Stimulated activated CD8-positive, alpha-beta memory T cell treated with anti-CD3 and anti-CD28 coated beads, Interleukin-2, amount 100 ng/mL, for 1 hour (primary cell): ENCODE results near the gene ANO4.
"Not testable (repeated sequence)": the region's sequence is repeated elsewhere in the genome, so short reads cannot be mapped to it uniquely, and the experiment has no call there.

Experiments
- DNase-seq, 2 donors: peaks; one replicate each; pipeline ENCODE4 v3.0.0-alpha.2; 2020; ENCODE audit warnings: low read depth in 2 of 2

The ANO4 gene

DNA sequence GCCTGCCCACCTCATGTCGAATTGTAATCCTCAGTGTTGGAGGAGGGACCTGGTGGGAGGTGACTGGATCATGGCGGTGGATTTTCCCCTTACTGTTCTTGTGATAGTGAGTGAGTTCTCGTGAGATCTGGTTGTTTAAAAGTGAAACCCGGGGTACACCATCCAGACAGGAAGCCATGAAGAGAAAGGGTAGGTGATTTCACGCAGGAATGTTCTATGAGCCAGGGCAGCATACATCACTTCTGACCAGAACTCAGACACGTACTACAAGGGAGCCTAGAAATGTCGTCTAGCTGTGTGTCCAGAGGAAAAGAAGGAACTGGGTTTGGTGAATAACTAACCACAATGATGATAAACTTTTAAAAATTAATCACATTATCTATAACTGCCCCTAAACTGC, 80.6 kb downstream of the ANO4 start:
- no peak for DNase-seq

DNA sequence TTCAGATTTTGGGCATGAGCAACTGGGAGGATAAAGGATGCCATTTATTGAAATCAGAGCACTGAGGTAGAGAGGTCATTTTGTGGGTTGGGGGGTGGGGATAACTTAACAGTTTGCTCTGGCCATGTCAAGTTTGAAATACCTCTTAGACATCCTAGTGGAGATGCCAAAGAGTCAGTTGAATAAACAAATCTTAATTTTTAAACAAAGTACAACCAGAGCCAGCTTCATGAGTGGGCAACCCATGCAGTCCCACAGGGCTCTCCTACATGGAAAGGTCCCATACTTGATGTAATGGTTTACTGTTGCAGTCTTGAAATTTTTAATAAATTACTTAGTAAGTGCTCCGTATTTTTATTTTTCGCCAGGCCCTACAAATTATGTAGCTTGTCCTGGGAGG, 81.2 kb downstream of the ANO4 start:
- no peak for DNase-seq

DNA sequence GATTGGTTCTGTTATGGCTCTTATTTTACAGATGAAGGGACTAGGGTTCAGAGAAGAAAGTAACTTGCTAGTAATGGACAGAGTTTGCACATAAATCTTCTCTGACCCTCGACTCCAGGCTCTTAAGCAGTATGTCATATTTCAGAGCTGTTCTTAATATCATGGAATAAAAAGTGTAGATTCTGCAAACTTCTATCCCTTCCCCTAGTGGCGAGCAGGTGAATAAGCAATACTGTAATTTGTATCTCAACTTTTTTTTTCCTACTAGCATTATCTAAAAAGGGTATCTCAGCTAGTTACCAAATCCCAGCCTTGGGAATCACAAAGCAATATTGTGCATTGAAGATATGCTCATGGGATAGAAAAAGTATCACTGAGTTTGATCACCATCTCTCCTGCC, 83.2 kb downstream of the ANO4 start:
- no peak for DNase-seq

DNA sequence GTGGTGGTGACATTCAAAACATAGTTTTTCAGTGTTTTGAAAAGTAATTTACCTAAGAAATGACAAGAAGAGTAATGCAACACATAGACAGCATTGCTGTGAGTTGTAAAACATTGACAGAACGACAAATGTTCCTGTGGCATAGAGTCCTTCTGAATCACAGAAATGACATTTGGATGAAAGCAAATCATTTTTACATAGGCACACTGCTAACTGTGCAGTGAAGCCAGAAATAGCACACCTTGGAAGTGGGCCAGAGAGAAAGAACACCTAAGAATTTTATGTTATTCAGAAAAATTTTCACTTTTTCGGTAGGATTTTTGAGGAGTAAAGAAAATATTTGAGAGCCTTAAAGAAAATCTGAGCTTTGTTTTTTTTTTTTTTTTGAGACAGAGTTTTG, 100.6 kb downstream of the ANO4 start:
- no peak for DNase-seq

DNA sequence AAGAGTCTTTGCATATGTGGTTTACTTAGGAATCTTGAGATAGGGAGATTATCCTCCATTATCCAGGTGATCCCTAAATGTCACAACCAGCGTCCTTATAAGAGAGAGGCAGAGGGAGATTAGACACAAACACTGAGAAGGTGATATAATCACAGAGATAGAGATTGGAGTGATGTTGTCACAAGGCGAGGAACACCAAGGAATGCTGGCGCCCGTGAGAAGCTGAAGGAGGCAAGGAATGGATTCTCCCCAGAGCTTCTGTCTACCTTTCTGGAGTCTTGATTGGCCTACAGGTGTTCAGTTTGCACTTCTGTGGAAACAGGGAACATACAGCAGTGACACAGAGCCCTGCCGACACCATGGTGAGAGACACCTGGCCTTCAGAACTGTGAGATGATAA, 101.6 kb downstream of the ANO4 start:
- no peak for DNase-seq

DNA sequence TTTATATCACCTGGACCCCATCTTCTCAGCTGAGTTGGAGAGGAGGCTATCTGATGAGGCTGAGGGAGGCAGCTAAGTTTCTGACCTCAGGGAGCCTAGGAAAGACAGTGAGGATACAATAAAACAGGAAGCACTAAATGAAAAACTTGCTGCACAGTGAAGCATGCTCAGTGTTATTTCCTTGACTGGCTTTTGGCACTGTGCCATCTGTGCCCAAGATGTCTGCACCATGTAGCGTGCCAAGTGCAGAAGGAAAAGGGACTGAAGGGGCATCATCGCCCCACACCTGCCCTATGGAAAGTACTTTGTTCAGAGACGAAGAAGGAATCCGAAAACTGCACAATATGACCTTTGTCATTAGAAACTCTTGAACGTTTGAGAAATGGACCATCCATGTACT, 102.7 kb downstream of the ANO4 start:
- DNase-seq: no peak

DNA sequence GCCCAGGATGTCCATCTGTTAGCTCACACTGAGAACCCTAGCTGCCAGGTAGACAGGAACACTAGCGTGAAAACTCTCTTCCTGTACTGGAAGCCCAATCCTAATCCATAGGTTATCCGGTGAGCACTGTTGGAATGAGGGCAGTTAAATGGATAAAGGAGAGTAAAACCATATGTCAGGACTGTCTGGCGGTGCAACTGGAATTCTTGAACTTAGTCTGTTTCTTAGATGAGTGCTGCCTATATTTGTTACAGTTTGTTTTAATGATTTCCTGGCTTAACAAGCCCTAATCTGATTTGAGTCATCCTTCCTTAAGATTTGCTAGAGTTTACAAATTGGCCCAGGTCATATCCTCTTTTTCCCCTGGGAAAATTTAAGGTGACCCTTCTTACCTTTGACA, 104.7 kb downstream of the ANO4 start:
- DNase-seq: no peak

DNA sequence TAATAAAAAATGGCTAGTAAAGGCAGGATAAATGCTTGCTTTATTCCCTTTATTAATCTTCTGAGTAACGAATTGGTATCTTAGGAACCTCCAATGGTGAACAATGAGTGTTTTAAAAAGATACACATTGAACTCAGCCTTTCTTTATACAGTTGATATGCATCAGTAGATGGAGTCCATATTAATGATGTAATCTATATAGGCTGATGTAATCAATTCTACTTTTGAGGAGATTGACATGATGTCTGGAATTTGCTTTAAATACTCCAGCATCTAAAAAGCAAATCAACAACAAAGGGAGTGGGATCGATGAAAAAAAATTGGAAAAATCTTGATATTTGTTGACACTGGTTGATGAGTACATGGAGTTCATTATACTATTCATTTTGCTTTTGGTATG, 106.2 kb downstream of the ANO4 start:
- DNase-seq: no peak

DNA sequence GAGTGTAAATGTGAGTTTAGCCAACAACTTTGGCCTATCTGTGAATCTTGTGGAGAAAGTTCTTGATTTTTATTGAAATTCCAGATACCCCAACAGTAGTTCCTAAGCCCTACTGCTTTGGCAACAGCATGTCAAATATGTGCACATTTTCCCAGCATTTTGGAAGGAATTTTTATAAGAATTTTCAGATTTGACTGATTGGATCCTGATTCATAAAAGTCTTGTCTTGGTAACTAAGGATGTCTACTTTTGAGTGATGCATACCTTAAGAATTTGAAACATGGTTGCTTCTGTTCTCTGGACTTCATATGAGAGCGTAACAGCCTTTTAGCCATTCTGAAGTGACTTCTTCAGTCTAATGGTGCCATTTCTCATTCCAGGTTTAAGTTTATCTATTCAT, 106.7 kb downstream of the ANO4 start:
- no peak for DNase-seq

DNA sequence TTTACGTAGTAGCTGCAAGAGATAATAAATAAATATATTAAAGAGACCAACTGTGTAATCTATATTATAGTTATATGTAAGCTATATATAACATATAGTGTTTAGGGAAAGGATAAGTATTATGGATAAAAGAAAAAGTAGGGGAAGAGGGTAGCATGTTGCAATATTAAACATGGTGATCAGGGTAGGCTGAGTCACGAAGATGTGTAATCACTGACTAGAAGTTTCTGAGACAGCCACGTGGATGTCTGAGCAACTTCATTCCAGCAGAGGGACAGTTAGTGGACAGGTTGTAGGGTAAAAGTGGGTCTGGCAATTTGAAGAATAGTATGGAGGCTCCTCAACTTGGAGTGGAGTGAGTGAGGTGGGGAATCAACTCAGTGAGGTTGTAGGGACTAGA, 109.7 kb downstream of the ANO4 start:
- DNase-seq: no peak

DNA sequence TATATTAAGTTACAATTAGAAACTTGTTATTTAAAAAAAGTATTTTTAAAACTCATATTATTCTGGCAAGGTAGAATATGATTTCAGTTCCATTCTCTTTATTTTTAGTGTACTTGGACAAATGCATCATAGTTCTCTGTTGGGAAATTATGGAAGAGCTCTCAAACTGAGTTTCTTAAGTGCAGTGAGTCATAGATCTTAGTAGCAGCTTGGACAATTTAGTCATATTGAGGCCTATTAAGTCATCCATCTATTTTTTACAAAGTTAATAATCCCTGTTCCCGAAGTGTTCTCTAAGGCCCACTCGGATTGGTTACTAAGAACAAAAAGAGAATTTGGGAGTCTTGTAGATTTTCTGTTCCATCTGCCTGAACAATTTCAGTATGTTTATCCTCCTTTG, 113.9 kb downstream of the ANO4 start:
- DNase-seq: no peak

DNA sequence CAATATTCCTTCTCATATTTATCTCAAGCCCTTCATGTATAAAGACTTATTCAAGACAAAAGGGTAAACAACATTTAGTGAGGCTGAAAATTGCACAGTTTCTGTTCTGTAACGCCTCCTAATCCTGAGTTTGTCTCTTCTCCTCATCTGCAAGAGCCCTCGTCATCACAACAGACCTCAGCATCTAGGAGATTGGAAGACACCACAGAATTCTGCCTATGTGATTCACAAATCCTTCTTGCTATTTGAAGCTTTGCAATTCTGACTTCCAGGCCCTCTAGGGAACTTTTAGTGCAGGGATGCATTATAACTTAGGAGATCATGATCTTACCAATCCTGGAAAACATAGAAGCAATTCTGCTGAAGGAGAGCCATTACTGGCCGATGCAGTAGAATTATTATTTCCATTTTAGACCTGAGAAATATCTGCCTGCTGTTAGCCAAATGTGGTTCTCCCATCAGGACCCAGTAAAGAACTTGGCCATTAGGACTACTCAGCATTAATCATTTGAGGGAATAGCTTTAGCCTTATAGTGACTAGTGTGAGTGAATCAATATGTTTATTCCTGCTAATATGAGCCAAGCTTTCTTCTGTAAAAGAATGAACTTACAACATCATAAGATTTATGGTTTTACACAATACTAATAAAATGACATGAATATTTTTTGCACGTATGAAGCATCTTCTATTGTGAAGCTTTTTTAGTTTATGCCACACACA, 119.5 kb downstream of the ANO4 start:
- no peak for DNase-seq

DNA sequence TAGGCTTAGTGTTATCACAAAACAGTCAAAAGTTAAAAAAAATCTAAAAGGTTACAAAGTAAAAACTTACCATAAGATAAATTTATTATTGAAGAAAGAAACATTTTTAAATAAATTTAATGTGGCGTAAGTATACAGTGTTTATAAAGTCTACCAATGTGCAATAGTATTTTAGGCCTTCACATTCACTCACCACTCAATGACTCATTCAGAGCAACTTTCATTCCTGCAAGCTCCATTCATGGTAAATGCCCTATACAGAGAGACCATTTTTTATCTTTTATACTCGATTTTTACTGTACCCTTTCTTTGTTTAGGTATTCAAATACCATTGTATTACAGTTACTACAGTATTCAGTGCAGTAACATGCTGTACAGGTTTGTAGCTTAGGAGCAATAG, 124.5 kb downstream of the ANO4 start:
- DNase-seq: no peak

DNA sequence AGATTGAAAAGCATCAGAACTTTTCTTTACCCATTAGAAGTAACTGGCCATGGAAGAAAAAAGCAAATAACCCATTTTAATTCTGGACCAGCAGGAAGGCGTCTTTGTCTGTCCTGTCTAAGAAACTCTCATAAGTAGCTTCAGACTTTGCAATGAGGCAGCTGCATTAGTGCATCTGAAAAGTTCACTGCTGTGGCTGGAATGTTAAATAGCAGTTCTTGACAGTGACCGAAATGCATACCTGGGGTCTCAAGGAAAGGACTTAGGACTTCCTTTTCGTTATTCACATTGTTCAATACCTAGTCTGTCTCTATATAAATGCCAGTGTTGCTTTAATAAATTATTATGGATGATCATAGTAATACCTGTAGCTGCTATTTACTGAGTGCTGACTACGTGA, 125.9 kb downstream of the ANO4 start:
- DNase-seq: no peak

DNA sequence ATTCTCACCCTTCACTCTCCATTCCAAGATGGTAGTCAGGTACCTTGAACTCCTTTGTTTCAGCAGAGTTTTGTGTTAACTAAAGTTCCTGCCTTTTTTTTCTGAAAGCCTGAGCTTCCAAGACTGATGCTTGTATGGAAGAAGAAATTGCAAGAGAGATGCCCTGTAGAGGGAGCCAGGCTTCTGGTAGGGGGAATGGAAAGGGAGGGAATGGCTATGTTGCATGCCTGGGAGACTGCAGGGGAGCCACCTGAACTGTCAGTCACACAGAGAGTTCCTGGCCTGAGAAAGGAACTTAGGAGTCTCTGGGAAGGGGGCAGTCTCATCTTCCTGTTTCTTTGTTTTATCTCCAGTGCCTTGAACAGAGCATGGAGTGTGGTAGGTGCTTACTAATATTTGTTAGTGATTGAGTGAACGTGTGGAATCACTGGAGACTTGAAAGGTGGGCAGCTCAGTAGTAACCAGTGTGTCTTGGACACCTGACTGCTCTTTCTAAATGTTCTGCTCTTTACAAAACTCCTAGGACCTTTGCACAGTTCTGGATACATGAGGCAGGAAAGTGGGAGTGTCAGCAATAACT, 132.2 kb downstream of the ANO4 start:
- DNase-seq: no peak

DNA sequence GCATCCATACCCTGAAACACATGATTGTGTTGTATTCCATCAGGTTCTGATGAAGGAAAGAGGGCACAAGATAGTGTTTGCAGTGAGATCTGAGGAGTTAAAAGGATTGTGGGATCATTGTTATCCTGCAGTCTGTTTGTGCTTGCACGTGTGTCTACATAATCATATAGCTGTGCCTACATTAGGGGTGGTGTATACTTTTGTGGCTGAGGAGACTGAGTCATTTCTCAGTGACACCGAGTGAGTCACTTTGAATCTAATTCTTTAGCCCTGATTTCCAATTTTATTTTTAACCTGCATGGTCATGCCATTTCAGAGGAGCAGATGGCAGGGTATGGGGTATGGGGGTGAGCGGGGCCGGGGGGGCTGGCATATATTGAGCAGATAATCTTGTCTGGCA, 133.2 kb downstream of the ANO4 start:
- DNase-seq: no peak

DNA sequence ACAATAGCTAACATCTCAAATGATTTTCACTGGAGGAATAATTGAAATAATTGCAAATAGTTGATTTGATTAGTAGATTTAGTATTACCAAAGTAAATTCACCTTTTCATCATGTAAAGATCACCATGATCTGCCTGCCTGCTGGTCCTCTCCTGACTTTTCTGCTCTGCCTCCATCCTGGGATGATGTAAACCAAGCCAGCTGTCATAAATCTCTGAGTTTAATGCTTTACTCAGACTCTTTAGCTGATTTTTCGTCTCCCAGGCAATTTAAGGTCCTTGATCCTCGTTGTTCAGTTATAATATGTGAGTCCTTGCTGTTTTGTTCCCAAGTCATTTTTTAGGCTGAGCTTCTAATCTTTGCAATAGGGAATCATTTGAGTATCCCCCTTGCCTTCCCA, 138.0 kb downstream of the ANO4 start:
- no peak for DNase-seq

DNA sequence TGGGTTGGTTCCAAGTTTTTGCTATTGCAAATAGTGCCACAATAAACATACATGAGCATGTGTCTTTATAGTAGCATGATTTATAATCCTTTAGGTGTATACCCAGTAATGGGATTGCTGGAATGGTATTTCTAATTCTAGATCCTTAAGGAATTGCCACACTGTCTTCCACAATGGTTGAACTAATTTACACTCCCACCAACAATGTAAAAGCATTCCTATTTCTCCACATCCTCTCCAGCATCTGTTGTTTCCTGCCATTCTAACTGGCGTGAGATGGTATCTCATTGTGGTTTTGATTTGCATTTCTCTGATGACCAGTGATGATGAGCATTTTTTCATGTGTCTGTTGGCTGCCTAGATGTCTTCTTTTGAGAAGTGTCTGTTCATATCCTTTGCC, 139.0 kb downstream of the ANO4 start:
- DNase-seq: not testable (repeated sequence)

DNA sequence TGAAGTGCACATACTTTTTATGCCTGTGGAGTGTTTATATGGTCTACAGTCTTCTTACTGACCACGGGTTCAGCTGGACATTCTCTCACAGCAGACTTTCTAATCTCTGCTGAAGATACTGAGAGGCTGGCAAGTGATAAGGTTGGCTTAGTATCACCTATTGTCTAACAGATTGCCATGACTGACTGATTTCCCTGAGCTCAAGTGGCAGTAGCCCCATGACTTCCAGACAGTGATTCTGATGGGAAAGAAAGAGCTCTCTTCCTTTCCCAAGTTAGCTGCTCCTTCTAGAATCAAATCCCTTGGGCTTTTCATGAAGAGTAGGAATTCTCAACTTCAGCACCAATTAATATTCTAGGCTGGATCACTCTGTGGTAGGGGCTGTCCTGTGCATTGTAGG, 141.4 kb downstream of the ANO4 start:
- no peak for DNase-seq

DNA sequence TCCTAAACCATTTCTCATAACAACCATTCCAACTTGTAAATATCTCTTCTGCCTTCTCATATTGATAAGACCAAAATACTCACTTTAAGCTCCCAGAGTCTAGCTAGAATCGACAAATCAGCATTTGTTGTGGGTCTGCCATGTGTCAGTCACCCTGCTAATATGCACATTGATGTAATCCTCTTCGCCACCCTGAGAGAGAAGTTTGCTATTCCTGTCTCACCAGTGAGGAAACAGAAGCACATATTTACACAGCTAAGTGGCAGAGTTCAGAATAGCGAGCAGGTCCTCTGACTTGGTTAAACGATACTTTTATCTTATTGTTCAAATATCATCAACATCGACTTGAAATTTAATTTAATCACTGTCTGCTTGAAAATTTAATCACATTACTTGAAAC, 142.1 kb downstream of the ANO4 start:
- no peak for DNase-seq

DNA sequence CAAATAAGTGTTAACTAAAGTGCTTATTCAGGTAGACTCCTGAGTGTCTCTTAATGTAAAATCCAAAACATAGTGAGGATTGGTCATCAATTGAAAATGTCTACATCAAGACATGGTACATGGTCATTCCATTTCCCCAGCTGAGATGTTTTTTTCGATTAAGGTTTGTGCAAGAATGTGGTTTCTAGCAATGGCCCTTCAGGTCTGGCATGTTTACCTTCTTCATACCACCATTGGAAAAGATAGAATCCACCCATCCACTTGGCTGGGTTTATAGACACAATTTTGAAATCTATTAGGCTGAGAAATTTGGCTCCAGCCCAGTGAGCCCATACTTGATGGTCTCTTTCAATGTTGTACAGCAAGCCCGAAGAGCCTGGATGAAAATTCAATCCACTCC, 145.9 kb downstream of the ANO4 start:
- no peak for DNase-seq

DNA sequence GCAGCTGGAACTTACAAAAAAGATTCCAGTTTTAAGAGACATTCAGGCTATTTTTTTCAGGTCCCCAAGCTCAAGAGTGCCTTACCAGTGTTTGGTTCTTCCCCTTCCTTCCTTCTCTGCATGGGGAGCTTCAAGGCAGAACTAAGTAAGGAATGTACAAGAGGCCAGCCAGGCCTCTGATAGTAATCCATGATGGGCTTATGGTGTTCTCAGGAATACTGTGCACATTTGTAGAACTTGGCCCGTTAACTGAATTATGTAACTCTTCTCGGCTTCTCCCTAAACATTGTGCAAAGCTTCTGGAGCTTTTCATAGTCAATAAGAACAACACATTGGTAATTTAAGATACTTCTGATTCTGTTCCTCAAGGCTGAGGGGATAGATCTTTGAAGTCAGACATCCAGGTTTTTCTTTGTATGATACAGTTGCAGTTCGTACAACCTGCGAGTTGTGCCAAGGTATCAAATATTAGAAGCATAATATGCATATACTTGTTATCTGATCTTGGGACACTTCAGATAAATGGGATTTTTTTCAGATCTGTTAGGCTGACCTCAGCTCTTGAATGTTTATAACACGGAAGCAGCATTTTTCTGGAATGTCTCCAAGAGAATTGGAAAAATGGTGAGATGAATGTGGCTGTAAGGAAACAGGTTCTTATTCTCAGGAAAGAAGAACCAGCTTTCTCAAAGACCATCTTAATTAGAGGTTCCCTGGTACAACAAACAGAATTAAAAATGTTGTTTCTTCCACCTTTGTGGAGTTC, 148.6 kb downstream of the ANO4 start:
- no peak for DNase-seq

DNA sequence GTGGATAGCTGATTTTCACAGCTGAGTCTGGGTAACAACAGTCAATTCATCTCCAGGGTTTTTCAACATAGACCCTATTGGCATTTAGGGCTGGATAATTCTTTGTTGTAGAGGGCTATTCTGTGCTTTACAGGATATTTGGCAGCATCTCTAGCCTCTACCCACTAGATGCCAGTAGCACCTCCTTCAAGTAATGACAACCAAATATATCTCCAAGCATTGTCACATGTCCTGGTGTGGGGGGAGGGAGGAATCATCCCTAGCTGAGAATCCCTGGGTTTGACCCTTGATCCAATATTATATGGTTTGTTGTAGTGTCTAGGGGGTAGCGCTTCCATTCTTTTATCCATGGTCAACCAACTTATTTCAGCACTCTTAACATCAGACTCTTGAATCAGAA, 157.2 kb downstream of the ANO4 start:
- no peak for DNase-seq
